Psoas muscle (tissue), 8 donors: ENCODE data around the gene VSNL1. TPM values are rescaled to one million over a fixed set of nuclear protein-coding genes. Genes with fewer than 3 reads are reported as not detected.

Source experiments
- ATAC-seq, 4 donors: fragments of 200-7000 bp; cut with Tn5 transposase; one replicate each; pipeline ENCODE4 v1.9.1; 2020; ENCODE audit warnings: moderate library complexity in 3 of 4, mild to moderate bottlenecking in 2 of 4
- DNase-seq, 2 donors: peaks; one replicate each; pipeline ENCODE4 v3.0.0-alpha.2; 2020
- H3K27ac ChIP-seq: fragments of 200-600 bp; one replicate; pipeline ENCODE4 v1.8.0; 2022
- H3K27me3 ChIP-seq, 3 donors: fragments of 200-600 bp in 1 of 3; one replicate each; pipeline versions ENCODE4 v1.6.1 to v1.8.0; 2013 to 2022; ENCODE audit warnings: low read length in 2 of 3, mild to moderate bottlenecking in 2 of 3, moderate library complexity in 1 of 3; ENCODE audit not compliant: insufficient read depth in 3 of 3
- H3K36me3 ChIP-seq, 2 donors: fragments of 200-600 bp in 1 of 2; one replicate each; pipeline versions ENCODE4 v1.6.1 to v1.8.0; 2013 to 2022; ENCODE audit warnings: low read depth in 1 of 2, mild to moderate bottlenecking in 1 of 2, moderate library complexity in 1 of 2; ENCODE audit not compliant: insufficient read depth in 1 of 2
- H3K4me1 ChIP-seq: fragments of 200-600 bp; one replicate; pipeline ENCODE4 v1.8.0; 2022
- H3K4me3 ChIP-seq: fragments of 200-600 bp; one replicate; pipeline ENCODE4 v1.8.0; 2022; ENCODE audit warnings: mild to moderate bottlenecking
- H3K9me3 ChIP-seq: fragments of 200-600 bp; one replicate; pipeline ENCODE4 v1.8.0; 2022
- WGBS, 3 donors: extraction: QIAGEN DNeasy Blood & Tissue Kit; methylation state at CpG; one replicate each; pipeline versions ENCODE4 v1.1.6 to v1.1.7; 2013; 5-methylcytosine and 5-hydroxymethylcytosine counted together
- intact Hi-C, 2 donors: fragments of 100-400 bp; cut with DNase I; formaldehyde crosslinking; loops; one replicate each; pipeline versions ENCODE4 v1.11.0 to v1.14.2; 2022
- polyA plus RNA-seq, 3 donors: library from polyadenylated mRNA; stranded (reverse); fragments of 200-250 nt; gene quantifications; one replicate each; pipeline ENCODE4 v1.2.3, GENCODE V29; 2013
- total RNA-seq, 4 donors: library from RNA; stranded (reverse); fragmentation: NEBNext Ultra II Directional in 2 of 4; extraction: Animal tissue kit (Norgen Biotek cat#: 25700) in 2 of 4; gene quantifications; one replicate each; pipeline versions ENCODE4 v1.2.1 to v1.2.4, GENCODE V29; 2021 to 2023
- TF ChIP-seq, protein P1 (sequence below): fragments of 200-600 bp; IDR thresholded peaks from one replicate; pipeline ENCODE4 v1.8.0; 2022; ENCODE audit warnings: antibody characterized with exemption
- donor health status: healthy with polysubstance abuse.
- donor health status: DM: no; HTN: no; CAD: no; lungs with moderate emphysema.
- donor health status: Bipolar disorder and iron deficiency.
- donor health status: healthy.
- donor health status: DM: yes; HTN: yes; CAD: no.
- donor health status: DM: no; HTN: no; CAD: no.
- donor health status: DM: no; HTN: no; CAD: no.
- donor health status: DM: yes; HTN: yes; CAD: no.

VSNL1 gene
- total and polyA plus RNA-seq, 7 donors = 0.05 to 0.52 (median 0.19) TPM; not detected in 3

DNA sequence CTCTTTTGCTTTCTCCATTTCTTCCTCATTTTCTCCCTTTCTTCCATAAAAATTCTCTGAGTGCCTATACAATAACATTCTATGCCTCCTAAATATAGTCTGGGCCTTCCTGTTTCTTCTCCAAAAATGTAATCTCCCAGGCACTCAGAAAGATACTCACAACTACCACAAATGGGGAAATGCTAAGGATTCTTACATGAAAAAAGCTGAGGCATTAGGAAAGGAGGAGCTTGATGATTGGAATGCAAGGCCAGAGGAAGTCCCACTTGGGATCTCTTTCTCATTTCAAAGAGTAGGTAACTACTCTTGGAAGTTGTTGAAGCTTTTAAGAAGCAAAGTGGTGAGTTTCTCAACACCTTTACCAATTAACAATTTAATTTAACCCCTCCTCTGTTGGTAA lies 3.4 kb downstream of the VSNL1 start:
- H3K27ac ChIP-seq = no peak overlapping the region
- ATAC-seq = no peak
- no peak for DNase-seq
- TF ChIP-seq, protein P1, sequence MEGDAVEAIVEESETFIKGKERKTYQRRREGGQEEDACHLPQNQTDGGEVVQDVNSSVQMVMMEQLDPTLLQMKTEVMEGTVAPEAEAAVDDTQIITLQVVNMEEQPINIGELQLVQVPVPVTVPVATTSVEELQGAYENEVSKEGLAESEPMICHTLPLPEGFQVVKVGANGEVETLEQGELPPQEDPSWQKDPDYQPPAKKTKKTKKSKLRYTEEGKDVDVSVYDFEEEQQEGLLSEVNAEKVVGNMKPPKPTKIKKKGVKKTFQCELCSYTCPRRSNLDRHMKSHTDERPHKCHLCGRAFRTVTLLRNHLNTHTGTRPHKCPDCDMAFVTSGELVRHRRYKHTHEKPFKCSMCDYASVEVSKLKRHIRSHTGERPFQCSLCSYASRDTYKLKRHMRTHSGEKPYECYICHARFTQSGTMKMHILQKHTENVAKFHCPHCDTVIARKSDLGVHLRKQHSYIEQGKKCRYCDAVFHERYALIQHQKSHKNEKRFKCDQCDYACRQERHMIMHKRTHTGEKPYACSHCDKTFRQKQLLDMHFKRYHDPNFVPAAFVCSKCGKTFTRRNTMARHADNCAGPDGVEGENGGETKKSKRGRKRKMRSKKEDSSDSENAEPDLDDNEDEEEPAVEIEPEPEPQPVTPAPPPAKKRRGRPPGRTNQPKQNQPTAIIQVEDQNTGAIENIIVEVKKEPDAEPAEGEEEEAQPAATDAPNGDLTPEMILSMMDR = no peak
- no peaks in the 10 kb centered on the region for H3K9me3 ChIP-seq
- H3K27me3 ChIP-seq = peaks cover 0 to 8% (median 7%) of the 10 kb centered on the region in 3 donors
- H3K4me3 ChIP-seq = no peak overlapping the region
- H3K4me1 ChIP-seq = no peaks in the 10 kb centered on the region
- H3K36me3 ChIP-seq = no peaks in the 10 kb centered on the region
- intact Hi-C loops = loop anchor here in 1 of 2 donors (5.0 kb wide), 1 partner anchor 37 kb away; no protein-coding TSS in a partner anchor

DNA sequence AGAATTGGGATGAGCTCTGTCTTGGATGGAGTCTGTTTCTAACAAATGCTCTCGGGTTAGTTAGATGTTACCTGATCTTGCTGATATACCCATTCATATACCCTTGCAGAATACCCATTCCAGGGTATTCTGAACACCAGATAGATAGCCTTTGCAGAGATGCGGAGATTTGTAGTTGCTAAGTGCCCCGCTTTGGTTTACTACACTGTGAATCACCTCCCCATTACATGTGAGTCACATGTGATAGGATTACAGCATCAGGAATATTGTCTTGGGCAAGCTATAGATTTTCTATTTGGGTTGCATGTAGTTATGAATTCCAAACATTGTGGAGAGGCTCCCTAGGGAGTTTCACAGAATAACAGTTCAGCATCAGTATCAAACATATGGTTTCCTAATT lies 3.8 kb downstream of the VSNL1 start:
- no peaks in the 10 kb centered on the region for H3K36me3 ChIP-seq
- no peak overlapping the region for H3K27ac ChIP-seq
- H3K4me1 ChIP-seq = no peaks in the 10 kb centered on the region
- intact Hi-C loops = loop anchor here in 1 of 2 donors (5.0 kb wide), 1 partner anchor 37 kb away; no protein-coding TSS in a partner anchor
- H3K27me3 ChIP-seq = peaks cover 0 to 8% (median 7%) of the 10 kb centered on the region in 3 donors
- DNase-seq (no peak), ATAC-seq (no peak)
- 93 to 94% (median 93%) methylated on average over 3 of the region's 3 CpGs for WGBS, 3 donors
- TF ChIP-seq, protein P1 = no peak
- H3K4me3 ChIP-seq = no peak overlapping the region
- H3K9me3 ChIP-seq = no peaks in the 10 kb centered on the region

DNA sequence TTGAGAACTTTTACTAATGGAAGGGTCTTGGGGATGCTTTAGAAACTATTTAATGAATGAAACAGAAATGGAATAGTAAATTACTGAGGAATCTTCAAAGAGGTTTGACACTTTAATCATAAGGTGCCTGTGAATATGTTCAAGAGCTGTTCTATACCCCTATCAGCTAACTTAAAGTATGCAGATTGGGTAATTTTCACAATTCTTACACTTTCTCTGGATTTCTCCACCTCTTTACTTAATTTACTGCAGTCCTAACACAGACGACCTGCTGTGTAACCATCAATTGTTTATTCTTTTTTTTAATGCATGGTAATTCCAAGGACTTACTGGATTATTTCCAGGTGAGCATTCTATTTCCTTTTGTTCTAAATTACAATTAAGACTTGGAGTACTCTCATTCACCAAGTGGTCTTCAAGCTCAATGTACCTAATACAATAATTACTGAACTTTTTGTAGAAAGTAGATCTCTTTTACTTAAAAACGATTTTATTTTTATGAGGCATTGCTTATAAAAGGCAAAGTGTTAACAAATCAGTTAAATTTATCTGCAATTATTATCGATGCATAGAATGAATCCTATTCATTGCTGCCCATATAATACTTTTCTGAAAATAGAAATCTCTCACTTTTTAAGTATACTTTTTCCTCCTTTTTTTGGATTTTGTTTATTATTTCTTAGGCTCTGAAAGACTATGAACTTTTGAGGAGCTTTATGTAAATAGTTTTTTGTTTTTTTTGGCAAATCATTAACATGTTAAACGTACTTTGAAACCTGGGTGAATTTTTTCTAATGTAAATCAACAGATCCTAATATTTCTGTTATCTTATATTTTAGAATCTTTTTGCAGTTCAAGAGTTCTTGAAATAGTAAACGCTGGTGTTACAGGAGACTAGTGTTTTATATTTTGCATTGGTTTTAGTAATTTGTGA lies 5.5 kb downstream of the VSNL1 start:
- DNase-seq (no peak), ATAC-seq (no peak)
- no peak overlapping the region for H3K4me3 ChIP-seq
- peaks cover 0 to 8% (median 7%) of the 10 kb centered on the region in 3 donors for H3K27me3 ChIP-seq
- 58 to 59% (median 59%) methylated on average over 5 of the region's 5 CpGs for WGBS, 3 donors
- no peak overlapping the region for H3K27ac ChIP-seq
- TF ChIP-seq, protein P1 = no peak
- no peaks in the 10 kb centered on the region for H3K4me1 ChIP-seq
- H3K9me3 ChIP-seq = no peaks in the 10 kb centered on the region
- no peaks in the 10 kb centered on the region for H3K36me3 ChIP-seq
- intact Hi-C loops = no loop called here

DNA sequence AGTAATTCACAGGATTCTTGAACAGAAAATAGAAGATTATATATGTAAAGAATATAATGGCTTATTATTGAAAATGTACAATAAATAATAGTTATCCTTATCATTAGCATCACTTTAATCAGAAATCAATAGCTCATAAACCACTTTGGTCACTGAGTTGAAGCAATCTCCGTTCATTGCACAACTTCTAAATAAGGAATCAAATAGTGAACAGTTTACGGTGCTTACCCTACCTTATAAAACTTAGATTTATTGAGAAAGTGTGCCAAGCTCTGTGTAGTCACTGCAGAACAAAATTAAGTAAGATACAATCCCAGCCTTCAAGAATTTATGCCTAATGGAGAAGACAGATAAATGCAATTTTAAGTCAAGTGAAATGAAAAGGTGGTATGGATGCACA lies 6.7 kb downstream of the VSNL1 start:
- WGBS, 3 donors = 83 to 92% (median 85%) methylated on average over 2 of the region's 2 CpGs
- intact Hi-C loops = no loop called here
- no peaks in the 10 kb centered on the region for H3K9me3 ChIP-seq
- H3K27ac ChIP-seq = no peak overlapping the region
- TF ChIP-seq, protein P1 = no peak
- no peaks in the 10 kb centered on the region for H3K4me1 ChIP-seq
- H3K27me3 ChIP-seq = peaks cover 0 to 8% (median 7%) of the 10 kb centered on the region in 3 donors
- no peak for ATAC-seq
- DNase-seq = no peak
- H3K4me3 ChIP-seq = no peak overlapping the region
- no peaks in the 10 kb centered on the region for H3K36me3 ChIP-seq
